Stimulated activated CD8-positive, alpha-beta memory T cell treated with anti-CD3 and anti-CD28 coated beads, Interleukin-2, amount 100 ng/mL, for 48 hours (primary cell): ENCODE data around the gene GBA3.

Experiments
- DNase-seq, 2 donors: peaks; one replicate each; pipeline ENCODE4 v3.0.0-alpha.2; 2020; ENCODE audit warnings: low read depth in 2 of 2

Gene GBA3

DNA sequence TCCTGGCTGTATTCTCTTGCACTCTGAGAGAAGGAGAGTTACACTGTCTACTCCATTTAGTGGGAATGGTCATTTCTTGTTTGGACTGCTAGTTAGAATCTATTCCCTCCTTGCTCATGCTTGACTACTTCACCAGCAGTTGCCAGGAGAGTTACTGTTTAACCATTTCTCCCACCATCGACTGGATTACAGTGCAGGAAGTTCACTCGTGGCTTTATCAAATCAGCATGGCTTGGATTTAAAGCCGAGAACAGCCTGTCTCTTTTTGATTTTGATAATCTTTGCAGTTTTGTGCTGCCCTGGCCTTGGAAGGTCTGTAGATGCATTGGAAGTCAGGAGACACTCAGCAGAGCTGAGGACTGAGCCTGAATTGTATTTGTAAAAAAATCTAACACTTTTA is 3.2 kb downstream of the GBA3 start:
- no peak for DNase-seq

DNA sequence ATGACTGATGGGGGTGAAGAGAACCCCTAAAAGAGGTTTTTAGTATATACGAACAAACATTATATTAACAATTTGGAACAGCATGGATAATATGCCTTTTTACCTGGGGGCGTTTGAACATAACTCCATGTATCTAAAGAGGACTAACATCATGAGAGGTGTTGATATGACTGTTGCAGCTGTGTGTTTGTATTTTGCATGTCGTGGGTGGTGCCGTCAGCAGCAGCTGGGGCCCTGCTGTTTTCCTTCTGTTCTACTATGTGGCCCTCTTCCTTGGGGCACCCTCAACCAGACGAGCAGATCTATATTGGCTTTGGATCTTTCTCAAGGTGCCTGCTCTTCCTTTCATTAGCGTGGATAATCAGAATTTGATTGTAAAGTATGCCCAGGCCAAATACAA is 11.2 kb downstream of the GBA3 start:
- no peak for DNase-seq

DNA sequence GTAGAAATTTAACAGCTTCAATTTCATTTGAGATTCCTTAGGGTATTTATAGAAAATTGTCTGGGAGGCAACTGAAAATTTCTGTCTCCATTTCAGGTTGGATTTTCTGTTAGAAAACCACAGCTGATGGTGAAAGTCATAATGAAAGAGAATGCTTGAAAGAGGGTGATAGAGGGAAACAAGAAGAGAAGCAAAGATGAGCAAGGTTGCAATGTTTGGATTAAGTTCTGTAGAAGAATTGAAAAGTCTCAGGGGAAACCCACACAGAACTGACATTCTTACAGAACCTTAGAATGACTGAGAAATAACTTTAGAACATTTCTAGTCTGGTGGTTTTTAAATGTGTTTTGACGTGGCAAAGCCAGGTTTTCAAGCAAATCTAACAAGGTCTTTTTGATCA is 14.7 kb downstream of the GBA3 start:
- no peak for DNase-seq

DNA sequence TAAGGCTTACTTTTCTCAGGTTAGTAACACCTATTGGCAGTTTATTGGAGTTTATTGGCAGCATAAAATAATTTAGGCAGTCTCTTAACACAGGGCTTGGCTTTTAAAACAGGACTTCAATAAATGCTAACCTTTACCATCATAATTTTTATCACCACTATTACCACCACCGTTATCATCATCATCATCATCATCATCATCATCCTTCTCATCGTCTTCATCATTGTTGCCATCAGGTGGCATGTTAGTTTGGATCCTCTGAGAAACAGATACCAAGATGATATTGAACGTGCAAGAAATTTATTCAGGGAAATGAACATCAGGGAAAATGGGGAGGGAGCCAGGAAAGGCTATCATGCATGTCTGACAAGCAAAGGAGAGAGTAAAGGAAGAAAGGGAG is 16.2 kb downstream of the GBA3 start:
- no peak for DNase-seq

DNA sequence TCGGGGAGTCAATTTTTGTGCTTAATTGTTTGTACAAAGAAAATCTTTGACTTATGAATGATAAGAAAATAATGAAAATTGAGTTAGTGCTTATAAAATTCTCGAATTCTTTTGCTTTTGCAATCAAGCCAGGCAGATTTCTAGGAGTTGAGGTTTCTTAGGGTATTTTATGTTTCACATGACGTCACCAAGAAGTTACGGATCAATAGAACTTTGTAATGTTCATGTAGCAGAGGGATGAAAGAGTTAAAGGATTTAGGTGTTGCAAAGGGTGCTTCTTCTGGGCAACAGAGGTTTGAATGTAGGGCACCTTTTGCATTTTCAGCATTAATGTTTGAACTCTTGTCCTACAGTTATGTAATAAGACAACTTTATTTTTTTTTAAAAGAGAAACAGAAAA is 19.4 kb downstream of the GBA3 start:
- DNase-seq = no peak

DNA sequence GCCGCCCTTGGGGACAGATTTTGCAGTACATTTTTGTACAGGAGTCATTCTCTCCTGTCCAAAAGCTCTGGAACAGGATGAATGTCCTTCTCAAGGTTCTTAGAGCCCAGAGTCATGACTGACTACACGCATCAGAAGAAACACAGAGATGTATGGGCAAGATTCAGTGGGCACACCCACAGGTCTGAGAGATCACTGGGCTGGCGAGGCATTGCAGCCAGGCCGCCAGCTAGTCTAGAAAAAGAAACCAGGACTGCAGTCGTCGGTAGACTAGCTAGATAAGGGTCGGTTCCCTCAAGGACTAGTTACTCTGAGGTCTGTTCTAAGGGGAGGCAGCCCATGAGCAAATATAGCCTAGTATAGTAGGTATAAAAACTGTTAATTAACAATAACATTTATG is 19.8 kb downstream of the GBA3 start:
- no peak for DNase-seq

DNA sequence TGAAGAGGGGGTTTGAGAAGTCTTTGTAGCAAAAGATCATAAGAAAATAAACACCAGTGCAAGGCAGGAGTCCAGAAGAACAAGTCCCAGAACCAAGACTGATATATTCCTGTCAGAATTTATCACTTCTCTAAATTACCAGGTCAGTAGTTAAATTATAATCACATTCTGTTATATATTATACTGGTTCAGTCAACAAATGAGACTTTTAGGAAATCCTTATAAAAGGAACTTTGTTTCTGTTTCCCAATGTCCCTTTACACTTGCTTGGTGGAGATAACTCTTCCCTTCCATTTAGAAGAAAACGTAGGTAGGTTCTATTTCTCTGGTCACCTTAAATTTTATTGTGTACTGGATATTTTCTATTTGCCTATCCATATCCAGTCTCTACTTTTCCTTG is 21.1 kb downstream of the GBA3 start:
- DNase-seq = no peak

DNA sequence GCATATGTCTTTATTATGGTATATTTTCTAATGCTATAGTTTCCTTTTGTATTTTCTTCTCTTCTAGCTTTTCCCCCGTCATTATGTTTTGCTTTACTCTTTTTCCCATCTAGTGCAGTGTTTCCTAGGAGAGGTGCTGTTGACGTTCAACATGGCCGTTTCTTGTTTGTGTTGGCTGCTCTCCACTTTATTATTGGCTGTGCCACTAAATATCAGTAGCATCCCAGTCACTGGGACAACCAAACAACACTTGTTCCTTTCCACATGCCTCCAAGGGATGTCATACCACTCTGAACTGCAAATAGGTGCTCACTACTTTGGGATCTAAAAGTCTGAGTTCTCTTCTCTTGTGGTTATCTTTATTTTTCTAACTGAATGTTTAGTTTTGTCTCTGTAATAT is 26.5 kb downstream of the GBA3 start:
- DNase-seq = no peak

DNA sequence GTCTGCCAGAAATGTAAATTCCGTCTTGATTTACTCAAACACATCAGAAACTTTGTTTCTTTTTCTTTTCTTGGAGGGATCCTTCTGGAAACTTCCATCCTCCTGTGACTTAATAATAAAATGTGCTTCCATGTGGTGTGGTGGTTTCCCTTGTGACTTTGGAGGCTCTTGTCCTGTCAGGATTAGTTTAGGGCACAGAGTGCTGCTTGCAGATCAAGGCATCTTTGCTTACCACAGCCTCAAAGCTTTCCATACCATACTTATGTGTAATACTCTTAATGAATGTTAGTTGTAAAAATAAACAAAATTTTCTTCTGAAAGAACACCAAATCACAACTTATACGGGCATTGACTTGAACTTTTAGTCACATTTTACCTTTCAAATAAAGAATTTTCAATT is 27.4 kb downstream of the GBA3 start:
- no peak for DNase-seq

DNA sequence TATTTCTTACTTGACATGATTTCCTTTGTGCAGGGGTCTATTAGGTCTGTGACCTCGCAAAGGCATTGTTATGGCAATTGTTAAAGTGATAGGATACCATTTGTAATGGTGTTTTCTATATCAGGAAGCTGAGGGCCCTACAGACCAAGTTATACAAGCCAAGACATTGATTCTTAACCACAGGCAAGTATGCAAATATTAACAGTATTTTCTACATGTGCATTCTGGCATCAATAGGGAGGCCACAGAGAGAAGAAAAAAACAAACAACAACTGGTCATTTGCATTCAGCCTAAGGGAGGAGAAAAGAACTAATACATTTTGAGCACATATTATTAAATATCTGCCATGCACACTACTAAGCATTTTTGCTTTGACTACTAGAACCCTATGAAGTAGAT is 28.5 kb downstream of the GBA3 start:
- DNase-seq = no peak

DNA sequence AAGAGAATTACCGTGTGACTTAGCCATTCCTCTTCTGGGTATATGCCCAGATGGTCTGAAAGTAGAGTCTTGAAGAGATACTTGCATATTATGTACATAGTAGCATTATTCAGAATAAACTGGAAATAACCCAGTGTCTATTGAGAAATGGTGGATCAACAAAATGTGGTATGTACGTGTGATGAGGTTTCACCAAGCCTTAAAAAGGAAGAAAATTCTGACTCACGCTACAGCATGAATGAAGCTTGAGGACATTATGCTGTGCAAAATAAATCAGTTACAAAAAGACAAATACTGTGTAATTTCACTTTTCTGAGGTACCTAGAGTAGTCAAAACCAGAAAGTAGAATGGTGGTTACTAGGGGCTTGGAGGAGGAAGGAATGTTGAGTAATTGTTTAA is 37.3 kb downstream of the GBA3 start:
- no peak for DNase-seq

DNA sequence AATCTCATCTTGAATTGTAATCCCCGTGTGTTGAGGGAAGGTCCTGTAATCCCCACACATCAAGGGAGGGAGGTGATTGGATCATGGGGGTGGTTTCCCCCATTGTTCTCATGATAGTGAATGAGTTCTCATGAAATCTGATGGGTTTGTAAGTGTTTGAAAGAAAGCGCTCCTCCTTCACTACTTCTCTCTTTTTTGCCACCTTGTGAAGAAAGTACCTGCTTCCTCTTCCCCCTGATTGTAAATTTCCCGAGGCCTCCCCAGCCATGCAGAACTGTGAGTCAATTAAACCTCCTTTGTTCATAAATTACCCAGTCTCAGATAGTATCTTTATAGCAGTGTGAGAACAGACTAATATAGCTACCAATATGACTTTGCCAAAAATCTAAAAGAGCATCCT is 41.1 kb downstream of the GBA3 start:
- DNase-seq = no peak

DNA sequence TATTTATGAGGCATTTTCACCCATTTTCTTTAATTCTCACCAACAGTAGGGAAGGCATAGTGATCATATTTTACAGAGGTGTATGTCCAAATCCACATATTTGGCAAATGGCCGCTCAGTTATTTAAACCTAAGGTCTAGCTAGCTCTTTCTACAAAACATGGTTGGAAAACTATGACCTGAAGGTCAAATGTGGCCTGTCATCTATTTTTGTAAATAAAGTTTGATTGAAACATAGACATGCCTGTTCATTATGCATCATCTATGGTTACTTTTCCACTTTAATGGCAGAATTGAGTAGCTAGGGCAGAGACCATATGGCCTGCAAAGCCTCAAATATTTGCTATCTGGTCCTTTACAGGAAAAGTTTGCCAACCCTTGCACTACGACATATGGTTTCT is 44.2 kb downstream of the GBA3 start:
- DNase-seq = no peak

DNA sequence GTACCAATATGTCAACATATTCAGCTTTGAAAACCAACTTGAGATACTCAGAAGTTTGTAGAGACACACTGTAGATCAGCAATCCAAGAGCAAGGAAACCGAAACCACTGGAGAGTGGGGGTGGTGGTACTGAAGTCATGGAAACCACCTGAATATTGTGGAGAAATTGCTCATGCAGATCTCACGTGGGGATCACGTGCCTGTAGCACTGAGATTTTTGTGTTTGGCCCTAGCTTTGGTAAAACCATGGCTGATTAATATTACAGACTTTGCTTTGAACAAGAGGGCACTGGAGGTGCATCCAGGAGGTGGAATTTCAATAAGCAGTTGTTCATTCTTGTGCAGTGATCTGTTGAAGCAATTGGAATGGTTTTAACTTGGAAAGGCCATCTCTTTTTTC is 47.2 kb downstream of the GBA3 start:
- no peak for DNase-seq

DNA sequence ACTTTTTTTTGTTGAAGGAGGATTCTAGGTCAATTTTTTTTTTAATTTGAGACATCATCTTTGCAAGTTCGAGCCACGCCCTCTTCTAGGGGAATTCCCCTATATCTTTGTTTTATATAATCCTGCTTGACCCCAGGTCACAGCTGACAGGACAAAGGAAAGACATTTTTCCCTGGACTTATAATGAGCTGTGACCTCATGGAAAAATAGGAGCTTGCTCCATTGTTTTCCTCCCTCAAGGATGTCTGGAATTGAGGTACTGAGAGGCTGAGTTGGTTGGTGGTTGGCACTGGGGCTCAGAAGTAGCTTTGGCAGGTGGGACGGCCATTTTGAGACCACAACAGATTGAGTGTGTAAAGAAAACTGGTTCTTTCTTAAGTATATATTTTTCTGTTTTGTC is 49.0 kb downstream of the GBA3 start:
- no peak for DNase-seq

DNA sequence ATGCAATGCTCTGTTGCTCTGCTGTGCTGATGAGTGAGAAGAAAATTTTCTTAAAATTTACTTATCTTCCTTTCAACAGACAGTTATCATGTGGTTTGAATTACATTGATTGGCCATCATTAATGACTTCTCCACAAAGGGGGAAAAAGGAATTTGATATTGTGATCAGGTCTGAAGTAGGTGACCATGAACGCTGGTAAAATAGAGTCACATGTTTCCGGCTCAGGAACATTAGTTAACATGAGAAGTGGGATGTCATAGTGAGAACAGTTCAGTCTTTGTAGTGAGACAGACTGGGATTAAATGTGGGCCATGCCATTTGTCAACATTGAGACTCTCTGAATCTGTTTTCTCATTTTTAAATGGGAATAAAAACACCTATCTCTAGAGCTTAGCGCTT is 50.6 kb downstream of the GBA3 start:
- DNase-seq = no peak

DNA sequence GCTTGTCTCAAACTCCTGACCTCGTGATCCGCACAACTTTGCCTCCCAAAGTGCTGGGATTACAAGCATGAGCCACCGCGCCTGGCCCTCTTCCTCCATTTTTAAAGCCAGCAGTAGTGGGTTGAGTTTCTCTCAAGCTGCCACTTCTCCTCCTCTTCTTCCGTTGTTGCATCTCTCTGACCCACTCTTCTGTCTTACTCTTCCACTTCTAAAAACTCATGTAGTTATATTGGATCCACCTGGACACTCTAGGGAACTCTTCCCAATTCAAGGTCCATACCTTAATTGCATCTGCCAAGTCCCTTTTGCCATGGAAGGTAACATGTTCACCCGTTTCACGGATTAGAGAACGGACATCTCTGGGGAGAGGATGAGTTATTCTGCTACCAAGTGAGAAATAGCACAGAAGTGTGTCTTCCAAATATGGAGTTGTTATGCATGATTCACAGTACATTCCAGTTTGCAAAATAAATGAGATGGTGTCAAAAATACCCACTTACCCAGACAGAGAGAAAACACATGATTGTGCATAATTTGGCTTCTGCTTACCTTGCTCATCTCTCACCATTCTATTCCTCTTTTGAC is 51.8 kb downstream of the GBA3 start:
- no peak for DNase-seq

DNA sequence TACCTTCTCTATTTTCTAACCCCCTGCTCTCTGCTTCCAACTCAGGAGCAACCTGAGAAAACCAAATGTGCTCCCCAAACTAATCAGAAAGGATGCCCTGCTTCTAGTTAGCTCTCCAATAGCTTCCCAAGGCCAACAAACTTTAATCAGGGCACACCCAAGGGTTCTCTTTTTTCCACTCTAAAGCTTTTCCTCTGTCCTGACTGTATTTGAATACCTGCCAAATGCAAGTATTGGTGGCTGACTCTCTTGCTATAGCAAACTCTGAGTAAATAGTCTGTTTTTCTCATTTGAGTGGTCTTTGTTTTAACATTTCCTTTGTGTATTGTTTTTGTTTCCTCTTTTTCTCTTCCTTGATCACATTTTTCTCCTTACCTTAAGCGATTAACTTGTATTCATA is 52.5 kb downstream of the GBA3 start:
- DNase-seq = no peak

DNA sequence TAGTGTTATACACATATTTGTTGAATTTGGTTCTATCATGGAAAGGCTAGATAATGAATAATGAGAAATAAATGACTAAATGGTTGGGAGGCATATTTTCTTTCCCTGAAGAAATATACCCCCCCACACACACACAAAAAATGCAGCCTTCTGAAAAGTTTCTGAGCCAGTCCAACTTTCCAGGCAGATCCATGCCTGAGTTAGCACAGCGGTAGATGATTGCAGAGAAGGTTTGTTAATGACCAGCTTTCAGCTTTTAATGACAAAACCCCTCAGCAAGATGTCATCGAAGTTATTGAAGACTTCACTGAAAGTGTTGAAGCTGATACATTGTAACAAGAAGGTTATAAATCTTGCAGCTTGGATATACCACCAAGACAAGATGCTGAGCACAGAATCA is 61.4 kb downstream of the GBA3 start:
- no peak for DNase-seq

DNA sequence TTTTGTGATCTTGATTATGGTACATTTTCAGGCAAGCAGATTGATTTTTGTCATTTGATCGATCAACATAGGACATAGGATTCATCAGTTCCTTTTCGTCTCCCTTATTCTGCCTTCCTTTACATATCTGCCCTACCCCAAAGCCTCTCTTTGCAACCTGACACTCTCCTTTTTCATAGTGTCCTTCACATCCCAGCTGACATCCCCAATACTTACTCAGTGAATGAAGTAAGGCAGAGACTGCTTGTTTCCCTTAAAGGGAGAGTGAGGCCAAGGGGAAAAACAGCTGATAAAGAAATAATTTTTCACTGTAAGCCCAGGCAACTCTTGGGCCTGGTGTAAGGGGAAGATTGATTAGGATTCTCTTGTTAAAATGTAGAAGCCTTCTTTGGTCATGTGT is 69.8 kb downstream of the GBA3 start:
- DNase-seq = no peak

DNA sequence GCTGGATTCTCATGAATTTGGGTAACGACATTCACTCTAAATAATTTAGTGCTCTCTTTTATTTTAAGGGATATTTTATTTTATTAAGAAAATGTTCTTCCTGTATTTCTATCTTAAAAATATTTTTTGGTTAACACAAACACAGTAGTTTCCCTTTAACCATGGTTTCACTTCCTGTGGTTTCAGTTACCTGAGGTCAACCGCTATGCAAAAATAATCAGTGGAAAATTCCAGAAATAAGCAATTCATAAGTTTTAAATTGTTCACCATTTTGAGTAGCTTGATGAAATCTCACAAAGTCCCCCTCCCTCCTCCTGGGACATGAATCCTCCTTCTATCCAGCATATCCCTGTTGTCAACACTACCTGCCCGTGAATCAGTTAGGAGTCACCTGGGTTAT is 71.4 kb downstream of the GBA3 start:
- DNase-seq = no peak

DNA sequence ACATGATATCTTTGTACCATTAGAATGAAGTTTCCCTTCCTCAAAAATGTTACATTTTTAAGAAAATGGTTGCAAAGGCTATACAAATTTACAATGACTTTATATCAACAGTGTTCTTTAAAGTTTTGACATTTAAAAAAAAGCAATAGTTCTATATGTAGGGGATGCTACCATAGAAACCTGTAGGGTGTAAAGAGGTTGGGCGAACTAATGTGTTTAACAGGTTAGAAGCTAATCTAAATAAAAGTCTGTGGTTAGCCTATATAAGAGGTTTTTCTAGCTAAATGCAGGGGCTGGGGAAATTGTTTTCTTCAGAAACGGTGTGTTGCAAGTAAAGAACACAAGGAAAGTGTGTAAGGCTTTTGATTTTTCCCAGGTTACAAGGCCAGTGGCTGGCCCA is 73.3 kb downstream of the GBA3 start:
- no peak for DNase-seq

DNA sequence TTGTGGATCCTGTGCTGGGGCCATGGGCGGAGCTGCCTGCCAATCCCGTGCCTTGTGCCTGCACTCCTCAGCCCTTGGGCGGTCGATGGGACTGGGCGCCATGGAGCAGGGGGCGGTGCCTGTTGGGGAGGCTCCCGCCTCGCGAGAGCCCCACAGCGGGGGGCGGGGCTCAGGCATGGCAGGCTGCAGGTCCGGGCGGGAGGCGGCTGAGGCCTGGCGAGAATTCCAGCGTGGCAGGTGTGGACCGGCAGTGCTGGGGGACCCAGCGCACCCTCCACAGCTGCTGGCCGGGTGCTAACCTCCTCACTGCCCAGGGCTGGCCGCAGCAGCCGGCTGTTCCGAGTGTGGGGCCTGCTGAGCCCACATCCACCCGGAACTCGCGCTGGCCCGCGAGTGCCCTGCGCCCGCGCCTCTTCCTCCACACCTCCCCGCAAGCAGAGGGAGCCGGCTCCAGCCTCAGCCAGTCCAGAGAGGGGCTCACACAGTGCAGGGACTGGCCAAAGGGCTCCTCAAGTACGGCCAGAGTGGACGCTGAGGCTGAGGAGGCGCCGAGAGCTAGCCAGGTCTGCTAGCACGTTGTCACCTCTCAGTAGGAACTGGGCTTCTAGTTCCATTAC is 85.9 kb downstream of the GBA3 start:
- no peak for DNase-seq

DNA sequence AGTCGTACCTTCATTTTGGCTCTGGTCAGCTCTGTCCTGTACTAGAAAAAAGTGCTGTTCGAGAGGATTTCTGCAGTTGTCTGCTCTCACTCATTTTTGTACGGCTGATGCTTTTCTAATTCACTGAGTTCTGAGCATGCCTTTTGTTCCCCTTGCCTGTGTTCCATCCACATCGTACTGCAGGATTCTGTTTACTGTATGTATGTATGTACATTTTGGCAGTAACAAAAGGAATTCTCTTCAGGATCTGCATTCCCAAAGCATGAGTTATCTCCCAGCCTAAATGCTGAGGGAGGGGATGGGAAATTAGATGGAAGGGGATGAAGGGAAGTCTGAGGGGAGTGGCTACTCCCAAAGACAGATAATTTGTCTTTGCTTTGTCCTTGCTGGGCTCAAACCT is 87.6 kb downstream of the GBA3 start:
- no peak for DNase-seq
